HepG2 (cell line): ENCODE data around the gene CAMK1. TPM values are rescaled to one million over a fixed set of nuclear protein-coding genes. Genes with fewer than 3 reads are reported as not detected.

Source experiments
- ATF3 ChIP-seq: sonication (generic); formaldehyde crosslinking; IDR thresholded peaks from 2 replicates; pipeline ENCODE4 v1.4.0; 2020; ENCODE audit warnings: missing genetic modification reagents
- CENPX ChIP-seq: sonication (generic); formaldehyde crosslinking; IDR thresholded peaks from 2 replicates; pipeline ENCODE4 v1.9.0; 2021; ENCODE audit warnings: mild to moderate bottlenecking, missing genetic modification reagents, moderate library complexity
- FOXO1 ChIP-seq: sonication (generic); formaldehyde crosslinking; IDR thresholded peaks from 2 replicates; pipeline ENCODE4 v1.4.0; 2020; ENCODE audit warnings: missing genetic modification reagents
- GABPA ChIP-seq, 2 experiments: IDR thresholded peaks; 2 replicates each; pipeline ENCODE4 v1.6.1; 2011 to 2016; ENCODE audit warnings: low read depth in 2 of 2, low read length in 1 of 2, missing biosample characterization in 1 of 2, missing genetic modification characterization in 1 of 2
- GTF3A ChIP-seq: sonication (generic); formaldehyde crosslinking; conservative IDR thresholded peaks from 2 replicates; pipeline ENCODE4 v1.4.0; 2020; ENCODE audit warnings: mild to moderate bottlenecking, missing genetic modification reagents
- HMG20A ChIP-seq: IDR thresholded peaks from 2 replicates; pipeline ENCODE4 v1.6.1; 2016; ENCODE audit warnings: borderline replicate concordance
- JARID2 ChIP-seq: sonication (generic); formaldehyde crosslinking; IDR thresholded peaks from 2 replicates; pipeline ENCODE4 v1.8.1; 2023; ENCODE audit warnings: missing genetic modification reagents, inconsistent platforms; ENCODE audit not compliant: insufficient replicate concordance
- KAT2B ChIP-seq: fragments of 150-350 bp; IDR thresholded peaks from 2 replicates; pipeline ENCODE4 v1.6.1; 2014; ENCODE audit warnings: low read depth, low read length, borderline replicate concordance
- LCORL ChIP-seq, 2 experiments: fragments of 450-650 bp in 1 of 2; sonication (generic) in 1 of 2; formaldehyde crosslinking in 1 of 2; IDR thresholded peaks; 2 replicates each; pipeline versions ENCODE4 v1.5.0 to v1.6.1; 2017 to 2020; ENCODE audit warnings: antibody characterized with exemption in 1 of 2, missing genetic modification reagents in 1 of 2
- NBN ChIP-seq: fragments of 450-650 bp; conservative IDR thresholded peaks from 2 replicates; pipeline ENCODE4 v1.6.1; 2017
- PAWR ChIP-seq: sonication (generic); formaldehyde crosslinking; IDR thresholded peaks from 2 replicates; pipeline ENCODE4 v1.4.0; 2020; ENCODE audit warnings: missing genetic modification reagents, mild to moderate bottlenecking, borderline replicate concordance
- PAXIP1 ChIP-seq: sonication (generic); formaldehyde crosslinking; conservative IDR thresholded peaks from 2 replicates; pipeline ENCODE4 v1.4.0; 2020; ENCODE audit warnings: mild to moderate bottlenecking, missing genetic modification reagents, moderate library complexity
- PHF8 ChIP-seq: sonication (generic); formaldehyde crosslinking; IDR thresholded peaks from 2 replicates; pipeline ENCODE4 v1.5.0; 2020; ENCODE audit warnings: missing genetic modification reagents
- ZMYM3 ChIP-seq: sonication (generic); formaldehyde crosslinking; IDR thresholded peaks from 2 replicates; pipeline ENCODE4 v1.5.1; 2020; ENCODE audit warnings: mild to moderate bottlenecking, missing genetic modification reagents
- ZNF33A ChIP-seq: sonication (generic); formaldehyde crosslinking; IDR thresholded peaks from 2 replicates; pipeline ENCODE4 v1.5.1; 2020; ENCODE audit warnings: missing genetic modification reagents, mild to moderate bottlenecking, moderate library complexity, borderline replicate concordance
- ZNF512 ChIP-seq: sonication (generic); formaldehyde crosslinking; IDR thresholded peaks from 2 replicates; pipeline ENCODE4 v1.4.0; 2020; ENCODE audit warnings: mild to moderate bottlenecking, missing genetic modification reagents
- ZNF713 ChIP-seq: sonication (generic); formaldehyde crosslinking; IDR thresholded peaks from 2 replicates; pipeline ENCODE4 v1.4.0; 2020; ENCODE audit warnings: mild to moderate bottlenecking, missing genetic modification reagents
- ZNF775 ChIP-seq: sonication (generic); formaldehyde crosslinking; IDR thresholded peaks from 2 replicates; pipeline ENCODE4 v1.4.0; 2020; ENCODE audit warnings: missing genetic modification reagents, mild to moderate bottlenecking, moderate library complexity, borderline replicate concordance
- ZNF792 ChIP-seq: IDR thresholded peaks from 2 replicates; pipeline ENCODE4 v1.6.1; 2016
- polyA plus RNA-seq, 8 experiments: library from polyadenylated mRNA; depleted of rRNA in 3 of 8; stranded (reverse) in 7 of 8; unstranded in 1 of 8; fragments of >200 nt; fragmentation: Illumina TruSeq in 4 of 8; extraction: Trizol in 4 of 8; gene quantifications; 2 replicates each; pipeline versions ENCODE4 v1.2.1 to v1.2.3, GENCODE V29; 2011 to 2016; ENCODE audit warnings: low read depth in 4 of 8, missing spikeins in 1 of 8, mixed read lengths in 1 of 8; ENCODE audit not compliant: insufficient read depth in 1 of 8
- total RNA-seq, 5 experiments: library from RNA; depleted of rRNA; stranded (reverse); fragments of >200 nt; fragmentation: Illumina TruSeq; extraction: Trizol; gene quantifications; 2 replicates each; pipeline ENCODE4 v1.2.3, GENCODE V29; 2016; ENCODE audit warnings: low read depth in 1 of 5
- TF ChIP-seq, protein P1 (sequence below): IDR thresholded peaks from 2 replicates; pipeline ENCODE4 v1.6.1; 2016; ENCODE audit warnings: mild to moderate bottlenecking, missing biosample characterization, missing genetic modification reagents
- TF ChIP-seq, protein P2 (sequence below): sonication (generic); formaldehyde crosslinking; IDR thresholded peaks from 2 replicates; pipeline ENCODE4 v1.4.0; 2020; ENCODE audit warnings: missing genetic modification reagents, borderline replicate concordance

Gene CAMK1
- total and polyA plus RNA-seq, 2 of the 13 experiments (the other 11 are each of a cell fraction or from before 2014, with no cell fraction given) = 26.4 to 53.3 TPM

GRCh38 chr3:9731206-9732079, 38.3 kb downstream of the CAMK1 start, which contains the start of gene BRPF1 (continued):
- TF ChIP-seq PAXIP1 (CRISPR knock-in tag) (peak; percentile 56), ZNF775 (no peak), GTF3A (CRISPR knock-in tag) (no peak), ZNF792 (CRISPR knock-in tag) (peak; percentile 67), ZMYM3 (CRISPR knock-in tag) (no peak), PAWR (CRISPR knock-in tag) (no peak), ZNF713 (CRISPR knock-in tag) (no peak), PHF8 (CRISPR knock-in tag) (peak; percentile 92), ZNF33A (CRISPR knock-in tag) (no peak), NBN (no peak), ZNF512 (CRISPR knock-in tag) (no peak), HMG20A (CRISPR knock-in tag) (no peak), ATF3 (CRISPR knock-in tag) (no peak), FOXO1 (0 out of 2 replicates have a peak, but pooled peaks have one; percentile 7), GABPA (IDR thresholded peaks at IDR 0.05; ENCODE audit: low read depth, low read length) (no peak), GABPA (CRISPR knock-in tag; IDR thresholded peaks at IDR 0.05; ENCODE audit: low read depth) (peak; percentile 66), JARID2 (CRISPR knock-in tag) (no peak), LCORL (IDR thresholded peaks at IDR 0.05) (no peak), LCORL (CRISPR knock-in tag; IDR thresholded peaks at IDR 0.05) (peak; percentile 55; the same call in 1 of the 2 replicates), CENPX (CRISPR knock-in tag) (no peak), KAT2B (no peak)
- TF ChIP-seq, protein P1, sequence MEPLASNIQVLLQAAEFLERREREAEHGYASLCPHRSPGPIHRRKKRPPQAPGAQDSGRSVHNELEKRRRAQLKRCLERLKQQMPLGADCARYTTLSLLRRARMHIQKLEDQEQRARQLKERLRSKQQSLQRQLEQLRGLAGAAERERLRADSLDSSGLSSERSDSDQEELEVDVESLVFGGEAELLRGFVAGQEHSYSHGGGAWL (CRISPR knock-in tag) = peak; percentile 67; the same call in 1 of the 2 replicates
- TF ChIP-seq, protein P2, sequence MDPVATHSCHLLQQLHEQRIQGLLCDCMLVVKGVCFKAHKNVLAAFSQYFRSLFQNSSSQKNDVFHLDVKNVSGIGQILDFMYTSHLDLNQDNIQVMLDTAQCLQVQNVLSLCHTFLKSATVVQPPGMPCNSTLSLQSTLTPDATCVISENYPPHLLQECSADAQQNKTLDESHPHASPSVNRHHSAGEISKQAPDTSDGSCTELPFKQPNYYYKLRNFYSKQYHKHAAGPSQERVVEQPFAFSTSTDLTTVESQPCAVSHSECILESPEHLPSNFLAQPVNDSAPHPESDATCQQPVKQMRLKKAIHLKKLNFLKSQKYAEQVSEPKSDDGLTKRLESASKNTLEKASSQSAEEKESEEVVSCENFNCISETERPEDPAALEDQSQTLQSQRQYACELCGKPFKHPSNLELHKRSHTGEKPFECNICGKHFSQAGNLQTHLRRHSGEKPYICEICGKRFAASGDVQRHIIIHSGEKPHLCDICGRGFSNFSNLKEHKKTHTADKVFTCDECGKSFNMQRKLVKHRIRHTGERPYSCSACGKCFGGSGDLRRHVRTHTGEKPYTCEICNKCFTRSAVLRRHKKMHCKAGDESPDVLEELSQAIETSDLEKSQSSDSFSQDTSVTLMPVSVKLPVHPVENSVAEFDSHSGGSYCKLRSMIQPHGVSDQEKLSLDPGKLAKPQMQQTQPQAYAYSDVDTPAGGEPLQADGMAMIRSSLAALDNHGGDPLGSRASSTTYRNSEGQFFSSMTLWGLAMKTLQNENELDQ = no peak
